ENCODE measurements around the gene FRMD6. TPM values are rescaled to one million over a fixed set of nuclear protein-coding genes. Genes with fewer than 3 reads are reported as not detected.

FRMD6 gene
- polyA plus RNA-seq, 1 experiment = 507 TPM

DNA sequence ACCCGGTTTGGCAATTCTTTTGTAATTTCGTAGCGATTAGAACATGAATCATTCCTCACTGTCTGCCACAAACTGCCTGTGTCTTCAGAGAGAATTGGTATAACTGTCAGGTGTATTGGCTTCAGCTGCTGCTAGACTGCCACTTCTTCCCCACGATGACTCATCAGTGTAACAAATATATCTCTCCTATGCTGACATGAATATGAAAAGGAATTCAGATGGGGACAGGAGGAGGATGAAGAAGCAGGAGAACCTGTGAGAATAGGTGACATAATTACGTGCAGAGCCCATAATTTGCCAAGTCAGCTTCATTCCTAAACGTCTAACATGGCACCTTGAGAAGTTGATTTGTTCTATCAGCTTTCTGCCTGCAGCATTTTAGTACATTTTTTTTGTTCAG, 64.9 kb downstream of the FRMD6 start:
- DNase-seq (ENCODE audit: low read depth) = no peak
- H3K4me3 ChIP-seq (ENCODE audit: low read depth, low read length) = no peak overlapping the region
- H3K27me3 ChIP-seq (ENCODE audit: control insufficient read depth, insufficient read depth, low read length) = no peaks in the 10 kb centered on the region
- ChIA-PET CTCF (no interaction called here), POLR2A (no interaction called here)
- peaks cover 36% of the 10 kb centered on the region for H3K36me3 ChIP-seq (ENCODE audit: control insufficient read depth, insufficient read depth, low read length)
- TF ChIP-seq, protein P1, sequence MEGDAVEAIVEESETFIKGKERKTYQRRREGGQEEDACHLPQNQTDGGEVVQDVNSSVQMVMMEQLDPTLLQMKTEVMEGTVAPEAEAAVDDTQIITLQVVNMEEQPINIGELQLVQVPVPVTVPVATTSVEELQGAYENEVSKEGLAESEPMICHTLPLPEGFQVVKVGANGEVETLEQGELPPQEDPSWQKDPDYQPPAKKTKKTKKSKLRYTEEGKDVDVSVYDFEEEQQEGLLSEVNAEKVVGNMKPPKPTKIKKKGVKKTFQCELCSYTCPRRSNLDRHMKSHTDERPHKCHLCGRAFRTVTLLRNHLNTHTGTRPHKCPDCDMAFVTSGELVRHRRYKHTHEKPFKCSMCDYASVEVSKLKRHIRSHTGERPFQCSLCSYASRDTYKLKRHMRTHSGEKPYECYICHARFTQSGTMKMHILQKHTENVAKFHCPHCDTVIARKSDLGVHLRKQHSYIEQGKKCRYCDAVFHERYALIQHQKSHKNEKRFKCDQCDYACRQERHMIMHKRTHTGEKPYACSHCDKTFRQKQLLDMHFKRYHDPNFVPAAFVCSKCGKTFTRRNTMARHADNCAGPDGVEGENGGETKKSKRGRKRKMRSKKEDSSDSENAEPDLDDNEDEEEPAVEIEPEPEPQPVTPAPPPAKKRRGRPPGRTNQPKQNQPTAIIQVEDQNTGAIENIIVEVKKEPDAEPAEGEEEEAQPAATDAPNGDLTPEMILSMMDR (IDR thresholded peaks at IDR 0.05; ENCODE audit: insufficient read depth, low read depth, low read length) = no peak

DNA sequence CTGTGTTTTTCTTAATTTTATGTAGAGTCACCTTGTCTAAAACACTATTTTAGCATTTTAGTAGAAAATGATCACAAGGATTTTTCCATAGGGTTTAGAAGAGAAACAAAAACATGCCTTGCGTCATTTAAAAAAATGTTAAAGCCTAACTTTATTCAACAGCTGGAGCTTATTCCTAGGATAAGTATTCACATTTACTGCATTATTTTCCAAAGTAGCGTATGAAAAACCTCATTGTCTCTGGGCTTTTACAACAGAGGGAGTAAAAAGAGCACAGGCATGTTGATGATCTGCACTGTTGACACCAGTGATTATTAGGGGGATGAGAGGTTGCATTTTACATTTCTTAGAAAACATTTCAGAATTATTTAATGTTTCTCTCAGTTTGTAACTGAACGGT, 66.1 kb downstream of the FRMD6 start:
- Histone ChIP-seq H3K27me3 (ENCODE audit: control insufficient read depth, insufficient read depth, low read length) (no peaks in the 10 kb centered on the region), H3K36me3 (ENCODE audit: control insufficient read depth, insufficient read depth, low read length) (peaks cover 39% of the 10 kb centered on the region), H3K4me3 (ENCODE audit: low read depth, low read length) (no peak overlapping the region)
- POLR2A ChIA-PET = no interaction called here
- TF ChIP-seq, protein P1 (IDR thresholded peaks at IDR 0.05; ENCODE audit: insufficient read depth, low read depth, low read length) = no peak
- CTCF ChIA-PET = interaction anchor here (0.7 to 1.0 kb wide), 2 partner anchors 16 to 18 kb away, joined by 3 read pairs; no protein-coding TSS in a partner anchor
- no peak for DNase-seq (ENCODE audit: low read depth)

DNA sequence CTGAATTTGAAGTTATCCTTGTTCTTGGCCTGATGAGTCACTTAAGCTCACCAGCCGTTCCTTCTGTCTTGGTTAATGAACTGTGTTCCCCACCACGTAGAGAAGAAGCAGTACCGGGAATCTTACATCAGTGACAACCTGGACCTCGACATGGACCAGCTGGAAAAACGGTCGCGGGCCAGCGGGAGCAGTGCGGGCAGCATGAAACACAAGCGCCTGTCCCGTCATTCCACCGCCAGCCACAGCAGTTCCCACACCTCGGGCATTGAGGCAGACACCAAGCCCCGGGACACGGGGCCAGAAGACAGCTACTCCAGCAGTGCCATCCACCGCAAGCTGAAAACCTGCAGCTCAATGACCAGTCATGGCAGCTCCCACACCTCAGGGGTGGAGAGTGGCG, 68.2 kb downstream of the FRMD6 start:
- ChIA-PET CTCF (interaction anchor here (0.7 to 2.4 kb wide), 3 partner anchors 14 to 437 kb away, joined by 4 to 6 read pairs (median 6); no protein-coding TSS in a partner anchor), POLR2A (no interaction called here)
- no peak for DNase-seq (ENCODE audit: low read depth)
- Histone ChIP-seq H3K36me3 (ENCODE audit: control insufficient read depth, insufficient read depth, low read length) (peaks cover 51% of the 10 kb centered on the region), H3K27me3 (ENCODE audit: control insufficient read depth, insufficient read depth, low read length) (no peaks in the 10 kb centered on the region), H3K4me3 (ENCODE audit: low read depth, low read length) (no peak overlapping the region)
- TF ChIP-seq, protein P1 (IDR thresholded peaks at IDR 0.05; ENCODE audit: insufficient read depth, low read depth, low read length) = no peak

DNA sequence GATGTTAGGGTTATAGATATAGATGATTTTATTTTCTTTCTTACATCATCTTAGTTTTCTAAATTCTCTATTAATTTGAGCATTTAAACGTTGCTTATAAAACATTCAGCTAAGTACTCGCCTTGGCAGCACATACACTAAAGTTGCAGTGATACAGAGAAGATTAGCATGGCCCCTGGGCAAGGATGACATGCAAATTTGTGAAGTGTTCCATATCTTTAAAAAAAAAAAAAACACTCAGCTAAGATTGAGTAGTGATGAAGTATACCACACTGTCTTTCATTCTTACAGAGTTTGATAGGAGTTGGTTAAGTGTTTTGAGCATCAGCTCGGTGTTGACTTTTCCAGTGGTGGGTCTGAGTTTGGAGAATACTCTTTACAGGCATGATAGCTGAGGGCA, 72.3 kb downstream of the FRMD6 start:
- H3K27me3 ChIP-seq (ENCODE audit: control insufficient read depth, insufficient read depth, low read length) = no peaks in the 10 kb centered on the region
- CTCF ChIA-PET = interaction anchor here (0.6 kb wide), 1 partner anchor 540 kb away, joined by 3 read pairs; no protein-coding TSS in a partner anchor
- peaks cover 49% of the 10 kb centered on the region for H3K36me3 ChIP-seq (ENCODE audit: control insufficient read depth, insufficient read depth, low read length)
- no peak overlapping the region for H3K4me3 ChIP-seq (ENCODE audit: low read depth, low read length)
- POLR2A ChIA-PET = no interaction called here
- TF ChIP-seq, protein P1 (IDR thresholded peaks at IDR 0.05; ENCODE audit: insufficient read depth, low read depth, low read length) = no peak
- no peak for DNase-seq (ENCODE audit: low read depth)

DNA sequence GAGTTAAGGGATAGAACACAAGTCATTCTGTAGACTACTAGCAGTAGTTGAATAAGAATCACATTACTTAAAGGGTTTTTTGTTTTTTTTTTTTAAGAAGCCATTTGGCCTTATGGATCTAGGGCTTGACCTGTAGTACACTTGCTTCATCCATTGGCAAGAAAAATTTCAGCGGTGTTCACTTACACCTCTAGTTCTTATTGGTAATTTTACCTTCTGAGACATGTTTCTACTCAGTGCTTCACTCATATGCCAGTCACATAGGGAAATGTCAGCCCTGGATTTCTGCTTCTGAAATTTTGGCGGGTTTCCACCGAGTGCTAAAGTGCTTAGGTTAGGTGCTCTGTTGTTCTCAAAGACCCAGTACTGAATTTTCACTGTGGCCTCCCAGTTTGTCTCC, 72.9 kb downstream of the FRMD6 start:
- TF ChIP-seq, protein P1 (IDR thresholded peaks at IDR 0.05; ENCODE audit: insufficient read depth, low read depth, low read length) = no peak
- Histone ChIP-seq H3K4me3 (ENCODE audit: low read depth, low read length) (no peak overlapping the region), H3K27me3 (ENCODE audit: control insufficient read depth, insufficient read depth, low read length) (no peaks in the 10 kb centered on the region), H3K36me3 (ENCODE audit: control insufficient read depth, insufficient read depth, low read length) (peaks cover 50% of the 10 kb centered on the region)
- CTCF ChIA-PET = interaction anchor here (0.6 kb wide), 1 partner anchor 540 kb away, joined by 3 read pairs; no protein-coding TSS in a partner anchor
- POLR2A ChIA-PET = no interaction called here
- no peak for DNase-seq (ENCODE audit: low read depth)
